ENCODE results near the gene IFNA7.
"Not testable (repeated sequence)": the region's sequence is repeated elsewhere in the genome, so short reads cannot be mapped to it uniquely, and the experiment has no call there.

The IFNA7 gene

GRCh38 chr9:21174671-21175070, 27.3 kb downstream of the IFNA7 start:
- no peak for DNase-seq

- no peak for DNase-seq
Measured at GRCh38 chr9:21172156-21172555, 29.8 kb downstream of the IFNA7 start.

GRCh38 chr9:21171351-21171750, 30.7 kb downstream of the IFNA7 start:
- DNase-seq = no peak

GRCh38 chr9:21166560-21166959, 35.4 kb downstream of the IFNA7 start, which contains the start of gene IFNA21:
Gene IFNA21, minus strand, starts transcription at chr9:21166660. Its CDS starts 48 bp downstream, at chr9:21166612.
- not testable (repeated sequence) for DNase-seq

- no peak for DNase-seq
Measured at GRCh38 chr9:21165516-21165915, 36.5 kb downstream of the IFNA7 start.

- no peak for DNase-seq
Measured at GRCh38 chr9:21160178-21160577, 41.8 kb downstream of the IFNA7 start.

GRCh38 chr9:21155501-21155900, 46.5 kb downstream of the IFNA7 start:
- no peak for DNase-seq

- no peak for DNase-seq
Measured at GRCh38 chr9:21154018-21154608, 47.9 kb downstream of the IFNA7 start.

- DNase-seq = no peak
Measured at GRCh38 chr9:21153336-21154017, 48.5 kb downstream of the IFNA7 start.

All from stimulated activated CD4-positive, alpha-beta T cell treated with anti-CD3 and anti-CD28 coated beads, Interleukin-4, amount 100 ng/mL, for 1 hour (primary cell).